Chondrocyte (in vitro differentiated cells): ENCODE measurements around the gene HIBADH. TPM values are rescaled to one million over a fixed set of nuclear protein-coding genes. Genes with fewer than 3 reads are reported as not detected.

Source experiments
- DNase-seq: peaks from one replicate; pipeline ENCODE4 v3.0.0; 2021; ENCODE audit warnings: mixed read lengths, low spot score
- H3K27ac Mint-ChIP-seq: one replicate; pipeline ENCODE4 v1.8.0; 2021; ENCODE audit warnings: mild to moderate bottlenecking, moderate library complexity, mixed read lengths; ENCODE audit not compliant: unreplicated experiment
- H3K27me3 Mint-ChIP-seq: 2 replicates; pipeline ENCODE4 v1.8.0; 2021; ENCODE audit warnings: low read depth, mixed read lengths
- H3K36me3 Mint-ChIP-seq: 2 replicates; pipeline ENCODE4 v1.8.0; 2021; ENCODE audit warnings: low read depth, mixed read lengths
- H3K4me1 Mint-ChIP-seq: 2 replicates; pipeline ENCODE4 v1.8.0; 2021; ENCODE audit warnings: low read depth, mild to moderate bottlenecking, mixed read lengths
- H3K4me3 Mint-ChIP-seq: one replicate; pipeline ENCODE4 v1.8.0; 2021; ENCODE audit warnings: mild to moderate bottlenecking, moderate library complexity, mixed read lengths; ENCODE audit not compliant: unreplicated experiment
- H3K9me3 Mint-ChIP-seq: 2 replicates; pipeline ENCODE4 v1.8.0; 2021; ENCODE audit warnings: low read depth, mixed read lengths
- CTCF ChIP-seq: fragments of 200-600 bp; sonication (generic); IDR thresholded peaks from 2 replicates; pipeline ENCODE4 v1.5.0; 2021; ENCODE audit warnings: antibody characterized with exemption, mild to moderate bottlenecking, moderate library complexity
- total RNA-seq: library from RNA; stranded (reverse); gene quantifications from 3 replicates; pipeline ENCODE4 v1.2.1, GENCODE V29; 2021

The HIBADH gene
- total RNA-seq, 1 donor from 2014 or later: 20.6 TPM

GRCh38 chr7:27603813-27604212 is 58.9 kb downstream of the HIBADH start:
- H3K27ac Mint-ChIP-seq: no peak overlapping the region
- no peak for DNase-seq
- peaks cover 15% of the 10 kb centered on the region for H3K4me1 Mint-ChIP-seq
- no peaks in the 10 kb centered on the region for H3K9me3 Mint-ChIP-seq
- no peaks in the 10 kb centered on the region for H3K36me3 Mint-ChIP-seq
- no peak overlapping the region for H3K4me3 Mint-ChIP-seq
- H3K27me3 Mint-ChIP-seq: no peaks in the 10 kb centered on the region
- TF ChIP-seq CTCF: no peak

GRCh38 chr7:27602766-27603165 is 59.9 kb downstream of the HIBADH start:
- H3K4me1 Mint-ChIP-seq: peaks cover 10% of the 10 kb centered on the region
- H3K4me3 Mint-ChIP-seq: no peak overlapping the region

GRCh38 chr7:27601217-27601616 is 61.5 kb downstream of the HIBADH start:
- Mint-ChIP-seq H3K27me3 (no peaks in the 10 kb centered on the region), H3K4me1 (peaks cover 4% of the 10 kb centered on the region), H3K9me3 (no peaks in the 10 kb centered on the region), H3K27ac (no peak overlapping the region), H3K36me3 (no peaks in the 10 kb centered on the region), H3K4me3 (no peak overlapping the region)
- no peak for TF ChIP-seq CTCF
- no peak for DNase-seq

More at GRCh38 chr7:27602766-27603165, 59.9 kb downstream of the HIBADH start:
- no peaks in the 10 kb centered on the region for H3K9me3 Mint-ChIP-seq
- H3K27me3 Mint-ChIP-seq: no peaks in the 10 kb centered on the region
- no peaks in the 10 kb centered on the region for H3K36me3 Mint-ChIP-seq
- TF ChIP-seq CTCF: no peak
- H3K27ac Mint-ChIP-seq: no peak overlapping the region
- no peak for DNase-seq

GRCh38 chr7:27600247-27600646 is 62.4 kb downstream of the HIBADH start:
- Mint-ChIP-seq H3K27ac (no peak overlapping the region), H3K9me3 (no peaks in the 10 kb centered on the region), H3K36me3 (peaks cover 1% of the 10 kb centered on the region), H3K4me1 (no peaks in the 10 kb centered on the region), H3K4me3 (no peak overlapping the region), H3K27me3 (no peaks in the 10 kb centered on the region)
- no peak for DNase-seq
- no peak for TF ChIP-seq CTCF

GRCh38 chr7:27595009-27595408 is 67.7 kb downstream of the HIBADH start:
- H3K27ac Mint-ChIP-seq: no peak overlapping the region
- H3K4me3 Mint-ChIP-seq: no peak overlapping the region
- H3K4me1 Mint-ChIP-seq: peaks cover 3% of the 10 kb centered on the region
- TF ChIP-seq CTCF: no peak
- H3K27me3 Mint-ChIP-seq: no peaks in the 10 kb centered on the region
- H3K9me3 Mint-ChIP-seq: no peaks in the 10 kb centered on the region
- peaks cover 3% of the 10 kb centered on the region for H3K36me3 Mint-ChIP-seq
- no peak for DNase-seq
